Stomach (tissue), 4 donors: ENCODE results near the gene TPCN2.

ENCODE experiments used
- POLR2A ChIP-seq, 4 donors: fragments of 450-650 bp; IDR thresholded peaks; one replicate each; pipeline ENCODE4 v1.6.1; 2016; ENCODE audit warnings: antibody characterized with exemption in 4 of 4, control low read depth in 2 of 4, mild to moderate bottlenecking in 1 of 4, moderate library complexity in 1 of 4
- TF ChIP-seq, protein P1 (sequence below), 7 experiments: fragments of 450-650 bp in 4 of 7; fragments of 200-600 bp in 3 of 7; sonication (generic) in 3 of 7; IDR thresholded peaks; one replicate each; pipeline ENCODE4 v1.5.1; 2016 to 2019; ENCODE audit warnings: antibody characterized with exemption in 7 of 7, control low read depth in 2 of 7, mild to moderate bottlenecking in 1 of 7

DNA sequence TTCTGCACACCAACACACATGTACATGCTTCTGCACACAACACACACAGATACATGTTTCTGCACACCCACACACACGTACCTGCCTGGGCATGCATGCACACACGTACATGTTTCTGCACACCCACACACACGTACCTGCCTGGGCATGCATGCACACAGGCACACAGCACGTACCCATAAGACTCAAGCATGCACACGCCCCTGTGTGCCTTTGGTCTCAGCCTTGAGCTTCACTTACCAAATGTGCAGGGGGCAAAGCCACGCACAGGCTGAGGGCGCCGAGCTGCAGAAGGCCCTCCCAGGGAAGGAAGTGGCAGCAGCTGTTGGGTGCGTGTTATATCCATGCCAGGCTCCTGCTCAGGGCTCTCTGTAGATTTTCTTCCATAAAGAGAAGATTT lies 72.3 kb downstream of the TPCN2 start:
- TF ChIP-seq POLR2A (IDR thresholded peaks at IDR 0.05) = no peak
- TF ChIP-seq, protein P1, sequence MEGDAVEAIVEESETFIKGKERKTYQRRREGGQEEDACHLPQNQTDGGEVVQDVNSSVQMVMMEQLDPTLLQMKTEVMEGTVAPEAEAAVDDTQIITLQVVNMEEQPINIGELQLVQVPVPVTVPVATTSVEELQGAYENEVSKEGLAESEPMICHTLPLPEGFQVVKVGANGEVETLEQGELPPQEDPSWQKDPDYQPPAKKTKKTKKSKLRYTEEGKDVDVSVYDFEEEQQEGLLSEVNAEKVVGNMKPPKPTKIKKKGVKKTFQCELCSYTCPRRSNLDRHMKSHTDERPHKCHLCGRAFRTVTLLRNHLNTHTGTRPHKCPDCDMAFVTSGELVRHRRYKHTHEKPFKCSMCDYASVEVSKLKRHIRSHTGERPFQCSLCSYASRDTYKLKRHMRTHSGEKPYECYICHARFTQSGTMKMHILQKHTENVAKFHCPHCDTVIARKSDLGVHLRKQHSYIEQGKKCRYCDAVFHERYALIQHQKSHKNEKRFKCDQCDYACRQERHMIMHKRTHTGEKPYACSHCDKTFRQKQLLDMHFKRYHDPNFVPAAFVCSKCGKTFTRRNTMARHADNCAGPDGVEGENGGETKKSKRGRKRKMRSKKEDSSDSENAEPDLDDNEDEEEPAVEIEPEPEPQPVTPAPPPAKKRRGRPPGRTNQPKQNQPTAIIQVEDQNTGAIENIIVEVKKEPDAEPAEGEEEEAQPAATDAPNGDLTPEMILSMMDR (IDR thresholded peaks at IDR 0.05) = no peak
